Ascending aorta (tissue), 2 donors: ENCODE data around the gene SNRNP48. TPM values are rescaled to one million over a fixed set of nuclear protein-coding genes. Genes with fewer than 3 reads are reported as not detected.

Experiments
- DNase-seq, 2 donors: peaks; one replicate each; pipeline ENCODE4 v3.0.0-alpha.2; 2019; ENCODE audit warnings: low spot score in 2 of 2
- H3K27ac ChIP-seq, 2 donors: fragments of 200-600 bp; sonication (generic); one replicate each; pipeline ENCODE4 v1.5.1; 2016 to 2017; ENCODE audit warnings: mild to moderate bottlenecking in 1 of 2
- H3K27me3 ChIP-seq: fragments of 200-600 bp; sonication (generic); one replicate; pipeline ENCODE4 v1.5.1; 2017
- H3K36me3 ChIP-seq, 2 donors: fragments of 200-600 bp; sonication (generic); one replicate each; pipeline ENCODE4 v1.5.1; 2016
- H3K4me1 ChIP-seq, 2 donors: fragments of 200-600 bp; sonication (generic); one replicate each; pipeline ENCODE4 v1.5.1; 2016 to 2017; ENCODE audit warnings: mild to moderate bottlenecking in 1 of 2
- H3K4me3 ChIP-seq, 2 donors: fragments of 200-600 bp; sonication (generic); one replicate each; pipeline ENCODE4 v1.5.1; 2016 to 2017; ENCODE audit warnings: mild to moderate bottlenecking in 1 of 2
- H3K9me3 ChIP-seq, 2 donors: fragments of 200-600 bp; sonication (generic); one replicate each; pipeline ENCODE4 v1.5.1; 2016
- intact Hi-C: fragments of 100-400 bp; cut with DNase I; formaldehyde crosslinking; loops from one replicate; pipeline ENCODE4 v1.15.1; 2023
- total RNA-seq: library from RNA; depleted of rRNA; stranded (reverse); fragments of >200 nt; gene quantifications from one replicate; pipeline ENCODE4 v1.1.0, GENCODE V29; 2016
- TF ChIP-seq, protein P1 (sequence below), 3 experiments: fragments of 200-600 bp in 2 of 3; fragments of 450-650 bp in 1 of 3; sonication (generic) in 2 of 3; IDR thresholded peaks; one replicate each; pipeline ENCODE4 v1.5.1; 2016 to 2019; ENCODE audit warnings: antibody characterized with exemption in 3 of 3, mild to moderate bottlenecking in 1 of 3, moderate library complexity in 1 of 3

The SNRNP48 gene
- total RNA-seq, 1 donor from 2014 or later = 1.3 TPM

DNA sequence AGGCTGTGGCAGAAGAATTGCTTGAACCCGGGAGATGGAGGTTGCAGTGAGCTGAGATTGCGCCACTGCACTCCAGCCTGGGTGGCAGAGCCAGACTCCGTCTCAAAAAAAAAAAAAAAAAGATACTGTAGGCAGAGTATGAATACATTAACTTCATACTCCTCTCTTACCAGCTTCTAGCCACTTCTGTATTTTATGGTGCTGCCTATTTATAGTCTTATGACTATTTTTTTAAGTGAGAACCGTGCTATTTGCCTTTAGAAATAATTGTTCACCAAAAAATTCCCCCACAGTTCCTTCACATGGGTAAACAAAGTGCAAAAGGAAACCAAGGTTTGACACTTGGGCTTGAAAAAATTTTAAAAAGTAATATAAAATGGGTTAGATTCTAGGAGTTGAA lies 1.5 kb upstream of the SNRNP48 start:
- no peaks in the 10 kb centered on the region for H3K36me3 ChIP-seq
- no peak overlapping the region for H3K4me3 ChIP-seq
- H3K9me3 ChIP-seq = no peaks in the 10 kb centered on the region
- peaks cover 0 to 13% of the 10 kb centered on the region in 2 donors for H3K4me1 ChIP-seq
- no peak for DNase-seq
- H3K27me3 ChIP-seq = no peaks in the 10 kb centered on the region
- TF ChIP-seq, protein P1, sequence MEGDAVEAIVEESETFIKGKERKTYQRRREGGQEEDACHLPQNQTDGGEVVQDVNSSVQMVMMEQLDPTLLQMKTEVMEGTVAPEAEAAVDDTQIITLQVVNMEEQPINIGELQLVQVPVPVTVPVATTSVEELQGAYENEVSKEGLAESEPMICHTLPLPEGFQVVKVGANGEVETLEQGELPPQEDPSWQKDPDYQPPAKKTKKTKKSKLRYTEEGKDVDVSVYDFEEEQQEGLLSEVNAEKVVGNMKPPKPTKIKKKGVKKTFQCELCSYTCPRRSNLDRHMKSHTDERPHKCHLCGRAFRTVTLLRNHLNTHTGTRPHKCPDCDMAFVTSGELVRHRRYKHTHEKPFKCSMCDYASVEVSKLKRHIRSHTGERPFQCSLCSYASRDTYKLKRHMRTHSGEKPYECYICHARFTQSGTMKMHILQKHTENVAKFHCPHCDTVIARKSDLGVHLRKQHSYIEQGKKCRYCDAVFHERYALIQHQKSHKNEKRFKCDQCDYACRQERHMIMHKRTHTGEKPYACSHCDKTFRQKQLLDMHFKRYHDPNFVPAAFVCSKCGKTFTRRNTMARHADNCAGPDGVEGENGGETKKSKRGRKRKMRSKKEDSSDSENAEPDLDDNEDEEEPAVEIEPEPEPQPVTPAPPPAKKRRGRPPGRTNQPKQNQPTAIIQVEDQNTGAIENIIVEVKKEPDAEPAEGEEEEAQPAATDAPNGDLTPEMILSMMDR (IDR thresholded peaks at IDR 0.05) = no peak
- intact Hi-C loops = loop anchor here (5.0 kb wide), 1 partner anchor 849 kb away; the partner anchor contains the start of gene SLC35B3
- no peak overlapping the region for H3K27ac ChIP-seq

DNA sequence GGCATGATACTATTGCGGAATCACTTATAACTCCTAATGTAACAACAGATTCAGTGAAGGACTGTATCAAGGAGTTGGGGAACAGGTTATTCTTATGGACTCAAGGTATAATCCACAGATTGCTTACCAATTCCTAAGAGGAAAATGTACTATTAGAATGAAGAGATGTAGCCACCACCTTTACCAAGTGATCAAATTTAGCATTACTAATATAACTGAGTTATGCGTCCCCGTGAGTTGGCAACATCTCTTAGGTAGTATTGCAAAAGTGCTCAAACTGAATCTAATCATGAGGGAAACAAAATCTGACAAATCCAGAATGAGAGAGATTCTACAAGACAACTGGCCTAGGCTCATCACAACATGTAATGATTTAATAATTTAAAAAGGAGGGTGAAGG lies 777 bp upstream of the SNRNP48 start:
- TF ChIP-seq, protein P1 (IDR thresholded peaks at IDR 0.05) = no peak
- intact Hi-C loops = loop anchor here (5.0 kb wide), 1 partner anchor 848 kb away; the partner anchor contains the start of gene SLC35B3
- Histone ChIP-seq H3K4me1 (peaks cover 0 to 13% of the 10 kb centered on the region in 2 donors), H3K27me3 (no peaks in the 10 kb centered on the region), H3K36me3 (peaks cover 0 to 3% of the 10 kb centered on the region in 2 donors), H3K27ac (peak overlapping the region in 1 of 2 donors; percentile 17), H3K9me3 (no peaks in the 10 kb centered on the region), H3K4me3 (peak overlapping the region; percentile 92 to 94)
- DNase-seq = no peak

DNA sequence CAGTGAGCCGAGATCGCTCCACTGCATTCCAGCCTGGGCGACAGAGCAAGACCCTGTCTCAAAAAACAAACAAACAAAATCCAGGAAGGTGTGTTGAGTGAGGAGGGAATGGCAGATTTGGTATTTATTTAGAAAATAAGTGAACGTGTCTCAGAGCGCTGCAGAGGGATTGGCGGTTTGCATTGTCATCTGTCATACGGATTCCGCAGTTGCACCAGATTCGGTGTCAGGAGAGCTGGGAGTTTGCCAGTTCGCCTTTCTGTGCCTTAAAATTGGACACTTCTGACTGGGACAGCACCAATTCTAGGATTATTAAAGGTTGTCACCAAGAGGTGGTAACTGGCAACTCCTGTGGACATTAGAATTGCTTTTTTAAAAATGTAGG lies 912 bp downstream of the SNRNP48 start:
- intact Hi-C loops = loop anchor here (1.0 to 10.0 kb wide), 3 partner anchors 202 to 486 kb away; partner anchors contain the start of genes CAGE1, RIOK1, RREB1 and SSR1
- H3K4me1 ChIP-seq = peaks cover 0 to 13% of the 10 kb centered on the region in 2 donors
- peaks cover 11 to 20% of the 10 kb centered on the region in 2 donors for H3K36me3 ChIP-seq
- peak overlapping the region; percentile 92 to 94 for H3K4me3 ChIP-seq
- H3K9me3 ChIP-seq = no peaks in the 10 kb centered on the region
- no peak for DNase-seq
- H3K27ac ChIP-seq = peak overlapping the region; percentile 18 to 56
- no peaks in the 10 kb centered on the region for H3K27me3 ChIP-seq
- TF ChIP-seq, protein P1 (IDR thresholded peaks at IDR 0.05) = no peak

DNA sequence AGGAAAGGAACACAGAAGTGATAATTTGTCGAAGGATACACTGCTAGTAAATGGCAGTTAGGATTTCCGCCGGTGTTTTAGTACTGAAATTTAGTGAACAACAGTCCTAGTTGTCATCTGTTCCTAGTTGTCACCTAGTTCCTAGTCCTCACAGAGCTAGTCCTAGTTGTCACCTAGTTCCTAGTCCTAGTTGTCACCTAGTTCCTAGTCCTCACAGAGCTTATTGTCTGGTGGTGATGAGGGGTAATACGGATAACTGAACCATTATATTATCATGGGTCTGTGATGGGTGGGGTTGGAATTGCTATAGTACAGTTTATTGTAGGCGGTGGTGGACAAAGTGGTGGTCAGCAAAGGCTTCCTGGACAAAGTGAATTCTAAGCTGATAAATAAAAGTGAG lies 1.8 kb downstream of the SNRNP48 start:
- Histone ChIP-seq H3K4me3 (peak overlapping the region; percentile 92 to 94), H3K27me3 (no peaks in the 10 kb centered on the region), H3K27ac (no peak overlapping the region), H3K36me3 (peaks cover 17 to 27% of the 10 kb centered on the region in 2 donors), H3K9me3 (no peaks in the 10 kb centered on the region), H3K4me1 (peaks cover 0 to 13% of the 10 kb centered on the region in 2 donors)
- DNase-seq = no peak
- intact Hi-C loops = loop anchor here (2.0 to 10.0 kb wide), 2 partner anchors 279 to 487 kb away; partner anchors contain the start of genes RREB1 and SSR1
- TF ChIP-seq, protein P1 (IDR thresholded peaks at IDR 0.05) = no peak

- Histone ChIP-seq H3K36me3 (peaks cover 24 to 39% of the 10 kb centered on the region in 2 donors), H3K4me1 (peaks cover 0 to 13% of the 10 kb centered on the region in 2 donors), H3K9me3 (no peaks in the 10 kb centered on the region), H3K27ac (no peak overlapping the region), H3K27me3 (no peaks in the 10 kb centered on the region), H3K4me3 (no peak overlapping the region)
- DNase-seq = no peak
- intact Hi-C loops = loop anchor here (10.0 kb wide), 1 partner anchor 488 kb away; the partner anchor contains the start of gene RREB1
- TF ChIP-seq, protein P1 (IDR thresholded peaks at IDR 0.05) = no peak
Observed at GRCh38 chr6:7593229-7593628, 3.2 kb downstream of the SNRNP48 start.
